GM21390 (cell line): Measurements from ENCODE around the gene GULP1.

Source experiments
- ATAC-seq: cut with Tn5 transposase; IDR thresholded peaks from one replicate; pipeline ENCODE4 v1.9.1; 2021; ENCODE audit not compliant: unreplicated experiment

The GULP1 gene

GRCh38 chr2:188322569-188323551 is 31.2 kb downstream of the GULP1 start:
- ATAC-seq = no peak

GRCh38 chr2:188324067-188324466 is 32.4 kb downstream of the GULP1 start:
- no peak for ATAC-seq

GRCh38 chr2:188326290-188326668 is 34.6 kb downstream of the GULP1 start:
- no peak for ATAC-seq

- no peak for ATAC-seq
Observed at GRCh38 chr2:188326669-188327301, 35.1 kb downstream of the GULP1 start.

- ATAC-seq = no peak
Observed at GRCh38 chr2:188327518-188328213, 36.0 kb downstream of the GULP1 start.

- no peak for ATAC-seq
Observed at GRCh38 chr2:188328419-188328818, 36.7 kb downstream of the GULP1 start.

GRCh38 chr2:188330316-188331053 is 38.8 kb downstream of the GULP1 start:
- no peak for ATAC-seq

GRCh38 chr2:188332619-188333018 is 40.9 kb downstream of the GULP1 start:
- no peak for ATAC-seq

GRCh38 chr2:188333751-188334524 is 42.3 kb downstream of the GULP1 start:
- no peak for ATAC-seq

- no peak for ATAC-seq
Observed at GRCh38 chr2:188338463-188338862, 46.8 kb downstream of the GULP1 start.

GRCh38 chr2:188340257-188340656 is 48.6 kb downstream of the GULP1 start:
- ATAC-seq = no peak

GRCh38 chr2:188345020-188345419 is 53.3 kb downstream of the GULP1 start:
- no peak for ATAC-seq

- ATAC-seq = no peak
Observed at GRCh38 chr2:188345426-188345825, 53.8 kb downstream of the GULP1 start.

- no peak for ATAC-seq
Observed at GRCh38 chr2:188345831-188346458, 54.3 kb downstream of the GULP1 start.

- ATAC-seq = no peak
Observed at GRCh38 chr2:188349019-188349418, 57.3 kb downstream of the GULP1 start.

- no peak for ATAC-seq
Observed at GRCh38 chr2:188353282-188353681, 61.6 kb downstream of the GULP1 start.

GRCh38 chr2:188360485-188361263 is 69.0 kb downstream of the GULP1 start:
- ATAC-seq = no peak

GRCh38 chr2:188364033-188364630 is 72.5 kb downstream of the GULP1 start:
- ATAC-seq = no peak
